GM19452 (cell line): Measurements from ENCODE around the gene ESCO1.
"Not testable (repeated sequence)": the region's sequence is repeated elsewhere in the genome, so short reads cannot be mapped to it uniquely, and the experiment has no call there.

Experiments used
- ATAC-seq: cut with Tn5 transposase; IDR thresholded peaks from one replicate; pipeline ENCODE4 v1.9.1; 2021; ENCODE audit not compliant: unreplicated experiment

ESCO1 gene

DNA sequence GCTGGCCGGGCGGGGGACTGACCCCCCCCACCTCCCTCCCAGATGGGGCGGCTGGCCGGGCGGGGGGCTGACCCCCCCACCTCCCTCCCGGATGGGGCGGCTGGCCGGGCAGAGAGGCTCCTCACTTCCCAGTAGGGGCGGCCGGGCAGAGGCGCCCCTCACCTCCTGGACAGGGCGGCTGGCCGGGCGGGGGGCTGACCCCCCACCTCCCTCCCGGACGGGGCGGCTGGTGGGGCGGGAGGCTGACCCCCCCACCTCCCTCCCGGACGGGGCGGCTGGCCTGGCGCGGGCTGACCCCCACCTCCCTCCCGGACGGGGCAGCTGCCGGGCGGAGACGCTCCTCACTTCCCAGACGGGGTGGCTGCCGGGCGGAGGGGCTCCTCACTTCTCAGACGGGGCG lies 8.1 kb downstream of the ESCO1 start:
- not testable (repeated sequence) for ATAC-seq

DNA sequence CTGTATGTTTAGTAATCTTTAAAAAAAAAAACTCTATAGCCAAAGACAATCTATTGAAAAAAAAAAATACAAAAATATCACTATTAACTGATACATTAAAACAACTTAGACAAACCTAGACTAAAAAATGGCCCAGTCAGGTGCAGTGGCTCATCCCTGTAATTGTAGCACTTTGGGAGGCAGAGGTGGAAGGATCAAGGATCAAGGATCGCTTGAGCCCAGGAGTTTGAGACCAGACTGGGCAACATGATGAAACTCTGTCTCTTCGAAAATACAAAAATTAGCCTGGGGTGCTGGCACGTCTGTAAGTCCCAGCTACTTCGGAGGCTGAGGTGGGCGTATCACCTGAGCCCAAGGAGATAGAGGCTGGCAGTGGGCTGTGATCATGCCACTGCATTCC lies 16.1 kb downstream of the ESCO1 start:
- no peak for ATAC-seq

DNA sequence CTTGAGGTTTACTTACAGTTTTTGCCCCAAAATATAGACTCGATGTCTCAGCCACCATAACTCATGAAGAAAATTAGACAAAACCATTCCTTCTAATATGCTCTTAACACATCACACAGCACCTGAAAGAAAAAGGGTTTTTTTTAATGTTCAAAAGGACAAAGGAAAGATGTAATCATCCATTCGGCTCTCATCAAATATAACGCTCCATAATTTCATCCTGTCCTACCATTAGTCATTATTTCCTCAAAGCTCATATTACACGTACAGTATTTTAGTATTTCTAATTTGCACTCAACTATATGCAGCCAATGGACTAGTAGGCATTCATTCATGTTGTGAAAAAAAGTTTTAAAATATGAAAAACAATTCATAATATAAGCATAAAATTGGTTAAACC lies 24.8 kb downstream of the ESCO1 start:
- no peak for ATAC-seq

DNA sequence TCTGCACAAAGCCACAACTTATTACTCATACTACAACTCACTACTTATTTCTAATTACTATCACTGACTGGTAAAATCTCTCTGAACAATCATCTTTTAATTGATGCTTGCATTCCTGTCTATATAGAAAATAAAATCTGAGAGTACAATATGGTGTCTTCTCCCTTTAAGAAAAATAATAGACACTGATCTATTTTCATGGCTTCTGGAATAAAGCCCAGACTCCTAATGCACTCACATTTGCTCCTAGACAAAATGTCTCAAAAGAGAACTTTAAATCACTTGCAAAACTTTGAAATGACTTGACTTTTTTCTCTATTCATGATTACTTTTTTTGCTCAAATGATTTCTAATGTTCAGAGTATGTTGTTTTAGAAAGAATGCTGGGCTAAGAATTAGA lies 28.7 kb downstream of the ESCO1 start:
- ATAC-seq = no peak

DNA sequence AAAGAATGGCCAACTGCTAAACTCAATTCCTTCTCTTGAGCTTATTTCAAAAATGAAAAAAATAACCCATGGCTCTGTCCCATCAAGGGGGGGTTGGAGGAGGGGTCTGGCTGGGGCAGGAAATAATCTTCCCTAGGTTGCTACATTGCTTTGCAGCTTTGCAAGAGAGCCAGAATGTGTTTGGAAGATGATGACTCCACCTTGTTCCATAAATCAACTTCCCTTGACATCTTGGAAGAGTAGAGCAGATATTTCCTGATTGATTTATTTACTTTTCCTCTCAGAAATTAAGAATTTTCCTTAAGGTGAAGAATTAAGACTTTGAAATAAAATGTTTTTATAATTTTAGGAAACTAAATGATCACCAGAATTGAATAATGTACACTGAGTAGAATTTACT lies 41.3 kb downstream of the ESCO1 start:
- no peak for ATAC-seq

DNA sequence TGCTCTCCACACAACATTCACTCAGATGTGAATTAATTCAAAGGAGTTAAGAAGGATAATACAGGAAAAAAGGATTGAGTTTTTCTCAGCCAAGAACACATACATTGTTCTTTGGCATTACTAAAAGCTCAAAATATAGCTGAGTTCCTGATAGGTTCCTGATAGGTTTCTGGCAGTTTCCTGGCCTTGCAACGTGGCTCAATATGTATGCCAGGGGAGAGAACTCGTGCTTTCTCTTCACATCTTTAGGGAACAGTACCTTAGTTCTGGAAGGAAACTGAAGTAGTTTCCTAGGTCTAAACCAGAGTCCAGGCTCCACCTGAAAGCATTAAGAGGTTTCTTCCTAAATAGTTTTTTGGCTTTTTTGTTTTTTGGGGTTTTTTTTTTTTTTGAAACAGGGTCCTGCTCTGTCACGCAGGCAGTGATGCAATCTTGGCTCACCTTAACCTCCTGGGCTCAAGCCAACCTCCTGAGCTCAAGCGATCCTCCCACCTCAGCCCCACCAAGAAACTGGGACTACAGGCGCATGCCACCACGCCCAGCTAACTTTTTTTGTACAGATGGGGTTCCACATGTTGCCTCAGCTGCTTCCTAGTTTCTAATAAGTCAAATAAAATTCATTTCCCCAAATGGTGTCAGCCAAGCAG lies 42.8 kb downstream of the ESCO1 start:
- no peak for ATAC-seq

DNA sequence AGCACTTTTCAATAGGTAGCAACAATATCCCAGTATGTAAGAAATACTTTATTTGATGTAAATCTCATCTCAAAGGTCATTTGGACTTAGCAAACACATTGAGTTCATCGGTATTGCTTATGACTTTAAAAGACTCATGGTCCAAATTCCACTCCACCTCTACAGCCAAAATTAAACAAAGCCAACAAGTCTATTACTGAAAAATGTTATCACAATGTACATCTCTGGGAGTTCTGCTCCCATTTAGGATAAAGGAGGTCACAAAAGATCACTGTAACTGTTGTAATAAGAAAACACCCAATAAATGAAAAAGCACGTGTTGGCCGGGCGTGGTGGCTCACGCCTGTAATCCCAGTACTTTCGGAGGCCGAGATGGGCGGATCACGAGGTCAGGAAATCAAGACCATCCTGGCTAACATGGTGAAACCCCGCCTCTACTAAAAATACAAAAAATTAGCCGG lies 50.0 kb downstream of the ESCO1 start:
- no peak for ATAC-seq

DNA sequence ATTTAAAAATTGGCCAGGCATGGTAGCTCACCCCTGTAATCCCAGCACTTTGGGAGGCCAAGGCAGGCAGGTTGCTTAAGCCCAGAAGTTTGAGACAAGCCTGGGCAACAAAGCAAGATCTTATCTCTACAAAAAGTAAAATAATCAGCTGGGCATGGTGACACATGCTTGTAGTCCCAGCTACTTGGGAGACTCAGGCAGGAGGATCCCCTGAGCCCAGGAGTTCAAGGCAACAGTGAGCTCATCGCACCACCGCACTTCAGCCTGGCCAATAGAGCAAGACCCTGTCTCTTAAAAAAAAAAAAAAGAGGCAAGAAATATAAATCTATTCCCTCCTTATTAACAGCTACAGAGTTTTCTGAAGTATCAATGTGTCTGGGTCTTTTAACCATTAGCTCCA lies 51.9 kb downstream of the ESCO1 start:
- no peak for ATAC-seq

DNA sequence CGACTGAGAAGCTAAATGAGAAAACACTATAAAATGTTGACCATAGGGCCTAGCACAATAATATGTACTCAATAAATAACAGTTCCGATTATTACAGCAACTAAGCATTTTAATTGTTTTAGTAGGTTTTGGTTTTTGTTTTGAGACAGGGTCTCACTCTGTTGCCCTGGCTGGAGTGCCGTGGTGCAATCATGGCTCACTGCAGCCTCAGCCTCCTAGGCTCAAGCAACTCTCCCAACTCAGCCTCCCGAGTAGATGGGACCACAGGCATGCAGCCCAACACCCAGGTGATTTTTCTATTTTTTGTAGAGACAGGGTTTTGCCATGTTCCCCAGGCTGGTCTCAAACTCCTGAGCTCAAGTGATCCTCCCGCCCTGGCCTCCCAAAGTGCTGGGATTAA lies 54.1 kb downstream of the ESCO1 start:
- ATAC-seq = no peak

DNA sequence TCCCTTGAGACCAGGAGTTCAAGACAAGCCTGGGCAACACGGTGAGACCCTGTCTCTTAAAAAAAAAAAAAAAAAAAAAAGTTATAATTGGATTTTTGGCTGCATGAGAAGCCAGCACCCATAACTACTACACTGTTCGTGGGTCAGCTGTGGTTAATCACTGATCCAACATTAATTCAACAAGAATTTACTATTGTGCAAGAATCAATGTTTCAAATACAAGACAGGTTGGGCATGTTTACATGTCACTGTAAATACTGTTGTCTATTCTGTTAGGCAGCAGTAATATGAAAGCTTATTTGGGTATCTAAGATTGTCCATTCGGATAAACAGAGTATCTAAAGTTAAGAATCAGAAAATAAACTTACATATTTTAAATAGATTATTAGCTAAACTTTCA lies 62.3 kb downstream of the ESCO1 start:
- ATAC-seq = no peak

DNA sequence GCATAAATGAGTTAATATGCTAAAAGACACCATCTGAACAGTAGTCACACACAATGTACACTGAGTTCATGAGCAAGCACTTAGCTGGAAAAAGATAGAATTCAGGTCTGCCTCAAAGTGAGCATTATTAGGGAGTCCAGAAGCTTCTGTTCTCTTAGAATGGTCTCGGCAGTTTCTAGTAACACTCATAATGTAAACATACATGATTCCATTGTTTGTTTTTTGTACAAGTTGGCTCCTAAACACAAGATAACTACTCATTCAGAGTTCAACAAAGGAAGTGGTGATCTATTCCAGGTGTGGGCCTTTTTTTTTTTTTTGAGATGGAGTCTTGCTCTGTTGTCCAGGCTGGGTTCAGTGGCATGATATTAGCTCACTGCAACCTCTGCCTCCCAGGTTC lies 66.2 kb downstream of the ESCO1 start:
- ATAC-seq = no peak

DNA sequence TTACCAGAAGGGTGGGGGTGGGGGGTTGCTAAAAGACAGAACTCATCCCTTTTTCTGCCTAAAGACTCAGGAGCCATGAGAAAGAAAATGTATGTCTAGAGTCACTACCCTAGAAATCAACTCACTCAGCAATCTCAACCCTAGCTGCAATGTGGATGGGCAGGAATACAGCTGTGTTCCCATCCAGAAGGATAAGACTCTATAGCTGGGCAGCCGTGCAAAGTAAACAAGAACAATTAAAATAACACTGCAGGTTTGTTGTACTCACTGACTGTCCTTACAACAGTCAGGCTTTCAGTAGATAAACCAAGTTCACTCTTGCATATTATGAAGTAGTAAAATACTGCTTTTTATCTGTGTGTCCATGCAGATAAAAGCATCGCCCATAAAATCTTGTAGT lies 74.0 kb downstream of the ESCO1 start:
- no peak for ATAC-seq

DNA sequence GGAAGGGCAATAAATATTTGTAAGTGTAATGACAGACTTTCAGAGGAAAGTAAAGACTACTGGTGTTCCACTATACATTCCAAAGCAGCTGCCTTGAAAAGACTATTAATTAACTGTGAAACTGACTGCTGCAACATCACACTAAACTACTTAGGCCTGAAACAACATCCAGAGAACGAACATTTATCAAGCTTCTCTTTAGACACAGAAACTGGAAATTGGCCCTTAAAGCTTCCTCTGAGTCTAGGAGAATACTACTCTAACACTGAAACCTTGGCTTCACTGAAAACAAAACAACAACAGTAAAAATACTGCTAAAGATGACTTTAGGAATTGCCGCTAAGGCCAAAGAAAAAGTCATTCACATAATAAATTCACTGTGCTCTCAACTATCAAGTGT lies 74.6 kb downstream of the ESCO1 start:
- ATAC-seq = no peak

DNA sequence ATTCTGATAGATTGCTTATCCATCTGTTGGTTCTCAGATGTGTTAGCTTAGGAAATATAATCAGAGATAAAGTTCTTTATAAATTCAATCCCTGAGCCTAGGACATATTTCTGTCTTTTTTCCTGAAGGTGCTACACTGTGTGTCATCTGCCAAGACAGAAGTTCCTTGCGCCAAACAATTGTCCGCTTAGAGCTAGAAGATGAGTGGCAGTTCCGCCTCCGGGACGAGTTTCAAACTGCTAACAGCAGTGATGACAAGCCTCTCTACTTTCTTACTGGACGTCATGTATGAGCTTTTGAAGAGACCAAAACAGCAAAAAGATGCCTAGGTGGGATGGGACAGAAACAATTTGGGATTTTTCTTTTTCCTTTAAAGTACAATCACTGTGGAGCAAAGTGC lies 78.0 kb downstream of the ESCO1 start:
- no peak for ATAC-seq

DNA sequence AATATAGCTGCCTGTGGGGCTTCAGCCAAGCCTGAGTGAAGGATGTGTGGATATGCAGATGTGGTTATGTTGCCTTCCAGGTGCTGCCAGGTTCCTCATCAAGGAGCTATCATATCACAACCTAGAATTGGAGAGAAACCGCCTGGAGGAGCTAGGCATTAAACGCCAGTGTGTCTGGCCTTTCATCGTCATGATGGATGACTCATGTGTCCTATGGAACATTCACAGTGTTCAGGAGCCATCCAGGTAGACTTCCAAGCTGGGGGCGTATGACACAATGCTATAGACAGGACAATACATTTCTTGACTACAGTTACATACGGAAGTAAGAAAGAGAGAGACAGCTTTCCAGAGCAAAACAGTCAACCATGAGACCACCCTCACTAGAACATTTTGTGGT lies 86.8 kb downstream of the ESCO1 start:
- no peak for ATAC-seq

DNA sequence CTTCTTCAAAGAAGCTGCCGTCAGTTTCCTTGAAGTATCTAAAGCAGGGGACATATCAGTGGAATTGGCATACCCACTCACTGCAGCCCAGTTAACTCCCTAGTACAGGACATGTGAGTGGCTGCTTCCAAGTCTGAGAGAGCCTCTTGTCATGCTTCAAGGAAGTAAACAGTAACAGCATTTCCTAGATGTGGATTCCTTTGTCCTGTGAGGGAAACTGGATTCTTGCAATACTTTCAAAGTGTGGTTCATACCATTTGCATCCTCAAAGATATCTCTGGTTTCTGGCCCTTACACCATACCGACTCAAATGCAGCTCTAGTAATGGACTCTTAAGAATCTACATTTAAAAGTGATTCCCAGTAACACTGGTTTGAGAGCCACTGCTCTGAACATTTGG lies 87.2 kb downstream of the ESCO1 start:
- no peak for ATAC-seq

DNA sequence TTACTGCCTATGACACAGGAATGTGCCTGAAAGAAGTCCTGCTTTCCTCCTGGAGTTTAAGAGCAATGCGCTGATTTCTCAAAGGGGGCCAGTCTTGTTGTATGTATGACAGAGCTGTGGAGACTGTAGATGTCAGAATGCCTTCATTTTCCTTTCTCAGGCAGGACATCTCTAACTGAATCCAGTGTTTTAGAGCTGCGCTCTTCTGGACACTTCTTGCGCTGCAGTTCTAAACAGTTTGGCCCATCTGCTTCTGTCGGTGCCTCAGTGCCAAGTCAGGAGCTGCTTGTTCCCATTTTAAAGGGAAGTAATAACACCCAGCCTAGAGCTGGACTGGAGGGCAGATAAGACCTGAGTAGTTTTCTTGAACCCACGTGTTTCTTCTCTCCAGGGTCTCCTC lies 91.4 kb downstream of the ESCO1 start:
- ATAC-seq = no peak

DNA sequence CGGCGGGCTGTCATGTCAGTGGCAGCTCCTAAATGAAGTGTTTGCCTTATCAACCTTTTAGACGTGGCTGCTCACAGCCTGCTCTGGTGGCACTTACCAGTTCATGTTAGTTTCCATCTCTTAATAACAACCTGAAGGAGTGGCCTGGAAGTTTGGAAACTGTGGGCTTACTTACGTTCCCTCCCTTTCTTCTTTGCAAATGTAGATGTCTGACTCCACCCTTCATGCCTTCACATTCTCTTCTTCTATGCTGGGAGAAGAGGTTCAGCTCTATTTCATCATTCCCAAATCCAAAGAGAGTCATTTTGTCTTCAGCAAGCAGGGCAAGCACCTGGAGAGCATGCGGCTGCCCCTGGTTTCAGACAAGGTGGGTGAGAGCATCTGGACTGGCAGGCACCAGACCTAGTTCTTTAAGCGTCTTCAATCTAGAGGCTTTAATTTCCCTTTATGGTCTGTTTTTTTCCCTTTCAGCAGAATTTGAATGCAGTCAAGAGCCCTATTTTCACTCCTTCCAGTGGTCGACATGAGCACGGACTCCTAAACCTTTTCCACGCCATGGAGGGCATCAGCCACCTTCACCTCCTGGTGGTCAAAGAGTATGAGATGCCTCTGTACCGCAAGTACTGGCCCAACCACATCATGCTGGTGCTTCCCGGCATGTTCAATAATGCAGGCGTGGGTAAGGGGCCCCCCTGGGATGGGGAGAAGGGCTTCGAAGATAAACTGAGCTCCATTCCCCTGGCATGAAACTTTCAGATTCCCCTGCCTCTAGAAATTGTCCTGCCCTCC lies 92.4 kb downstream of the ESCO1 start:
- no peak for ATAC-seq

DNA sequence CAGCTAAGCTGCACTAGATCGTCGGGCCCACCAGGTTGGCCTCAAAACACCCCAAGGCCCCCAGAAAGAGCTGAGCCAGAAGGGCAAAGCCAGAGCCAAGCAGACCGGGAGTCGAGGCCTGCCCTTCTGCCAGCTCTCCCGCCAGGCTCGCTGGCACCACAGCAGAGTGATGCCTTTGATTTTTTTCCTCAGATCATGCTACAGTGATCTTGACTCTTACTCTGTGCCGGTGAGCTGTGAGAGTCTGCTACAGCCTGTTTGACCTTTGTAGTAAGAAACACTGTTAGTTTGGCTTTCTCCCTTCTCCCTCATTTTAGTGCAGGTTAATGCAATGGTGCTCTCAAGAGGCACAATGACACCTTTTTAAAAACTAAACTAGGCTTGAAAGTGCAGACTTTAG lies 97.8 kb downstream of the ESCO1 start:
- ATAC-seq = no peak

DNA sequence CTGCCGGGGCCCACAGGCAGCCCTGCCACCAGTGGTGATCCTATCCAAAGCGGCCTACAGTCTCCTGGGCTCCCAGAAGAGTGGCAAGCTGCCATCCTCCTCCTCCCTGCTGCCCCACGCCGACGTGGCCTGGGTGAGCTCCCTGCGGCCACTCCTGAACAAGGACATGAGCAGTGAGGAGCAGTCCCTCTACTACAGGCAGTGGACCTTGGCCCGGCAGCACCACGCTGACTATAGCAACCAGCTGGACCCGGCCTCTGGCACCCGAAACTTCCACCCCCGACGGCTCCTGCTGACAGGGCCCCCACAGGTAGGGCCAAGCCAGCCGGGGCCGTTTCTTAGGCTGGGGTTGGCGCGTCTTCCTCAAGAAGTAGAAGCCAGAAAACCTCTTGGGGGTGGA lies 100.5 kb downstream of the ESCO1 start:
- no peak for ATAC-seq

DNA sequence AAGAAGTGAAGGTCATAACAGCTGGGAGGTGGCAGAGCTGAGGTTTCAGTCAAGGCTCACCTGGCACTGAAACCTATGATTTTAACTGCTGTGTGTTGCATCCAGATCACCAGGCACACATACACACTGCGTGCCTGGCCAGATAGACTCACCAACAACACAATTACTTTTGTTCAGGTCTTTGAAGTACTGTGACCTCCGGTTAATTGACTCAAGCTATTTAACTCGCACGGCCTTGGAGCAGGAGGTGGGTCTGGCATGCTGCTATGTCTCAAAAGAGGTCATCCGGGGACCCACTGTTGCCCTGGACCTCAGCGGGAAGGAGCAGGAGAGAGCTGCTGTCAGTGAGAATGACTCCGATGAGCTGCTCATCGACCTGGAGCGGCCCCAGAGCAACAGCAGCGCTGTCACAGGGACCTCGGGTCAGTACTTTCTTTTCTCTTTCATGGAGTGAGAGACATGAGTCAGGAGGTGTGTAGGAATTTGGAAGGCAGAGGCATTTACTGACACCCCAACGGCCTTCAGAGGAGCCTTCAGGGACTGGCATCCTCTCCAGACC lies 104.1 kb downstream of the ESCO1 start:
- no peak for ATAC-seq

DNA sequence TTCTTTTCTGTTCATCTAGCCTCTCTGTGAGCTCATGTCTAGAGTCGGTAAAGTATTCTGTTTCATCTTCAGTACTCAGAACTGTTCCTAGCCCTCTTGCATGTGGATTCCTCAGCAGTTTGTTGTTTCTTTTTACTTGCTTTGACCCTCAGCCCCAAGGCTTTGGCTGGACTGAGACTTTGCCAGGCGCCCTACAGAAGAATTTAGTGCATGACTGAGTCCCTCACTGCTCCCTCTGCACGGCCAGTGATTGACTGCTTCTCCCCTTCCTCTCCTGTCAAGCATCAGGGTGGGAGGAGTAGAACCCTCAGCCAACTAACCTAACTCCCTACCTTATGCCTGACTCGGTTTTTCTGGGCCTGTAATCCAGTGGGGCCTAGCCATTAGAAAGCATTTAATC lies 109.8 kb downstream of the ESCO1 start:
- ATAC-seq = no peak
